Measurements from ENCODE around the gene HMX1. TPM values are rescaled to one million over a fixed set of nuclear protein-coding genes. Genes with fewer than 3 reads are reported as not detected.

Gene HMX1
- total RNA-seq, 4 donors from 2014 or later, result 0.17 TPM; not detected in 3

- Histone ChIP-seq H3K27me3 (peaks cover 0 to 80% (median 3%) of the 10 kb centered on the region in 4 donors), H3K4me1 (peaks cover 0 to 6% (median 0%) of the 10 kb centered on the region in 4 donors), H3K9me3 (peaks cover 0 to 8% (median 3%) of the 10 kb centered on the region in 4 donors), H3K4me3 (no peak overlapping the region), H3K27ac (replicated peaks in 1 of 4) (no peak overlapping the region), H3K36me3 (no peaks in the 10 kb centered on the region)
- 87% methylated on average over 3 of the region's 3 CpGs for WGBS
- intact Hi-C loops (cut with DNase I), result no loop called here
- DNase-seq (ENCODE audit: extremely low spot score), result no peak
- TF ChIP-seq CTCF (IDR thresholded peaks at IDR 0.05) (no peak), POLR2AphosphoS5 (IDR thresholded peaks at IDR 0.05) (no peak), EP300 (IDR thresholded peaks at IDR 0.05) (no peak), POLR2A (IDR thresholded peaks at IDR 0.05; ENCODE audit: low read depth) (no peak)
Measured at GRCh38 chr4:8846826-8847225, 24.8 kb downstream of the HMX1 start.

- H3K4me3 ChIP-seq, result no peak overlapping the region
- H3K9me3 ChIP-seq, result peaks cover 0 to 8% (median 3%) of the 10 kb centered on the region in 4 donors
- peaks cover 0 to 6% (median 0%) of the 10 kb centered on the region in 4 donors for H3K4me1 ChIP-seq
- intact Hi-C loops (cut with DNase I), result no loop called here
- peaks cover 0 to 74% (median 3%) of the 10 kb centered on the region in 4 donors for H3K27me3 ChIP-seq
- TF ChIP-seq POLR2AphosphoS5 (IDR thresholded peaks at IDR 0.05) (no peak), EP300 (IDR thresholded peaks at IDR 0.05) (no peak), CTCF (IDR thresholded peaks at IDR 0.05) (no peak), POLR2A (IDR thresholded peaks at IDR 0.05; ENCODE audit: low read depth) (no peak)
- H3K27ac ChIP-seq (replicated peaks in 1 of 4), result no peak overlapping the region
- no peak for DNase-seq (ENCODE audit: extremely low spot score)
- 60% methylated on average over 8 of the region's 9 CpGs for WGBS
- H3K36me3 ChIP-seq, result no peaks in the 10 kb centered on the region
Measured at GRCh38 chr4:8846046-8846720, 25.5 kb downstream of the HMX1 start.

- no peak overlapping the region for H3K4me3 ChIP-seq
- TF ChIP-seq EP300 (IDR thresholded peaks at IDR 0.05) (no peak), CTCF (IDR thresholded peaks at IDR 0.05) (no peak), POLR2A (IDR thresholded peaks at IDR 0.05; ENCODE audit: low read depth) (no peak), POLR2AphosphoS5 (IDR thresholded peaks at IDR 0.05) (no peak)
- WGBS, result 76% methylated on average over 14 of the region's 14 CpGs
- no peaks in the 10 kb centered on the region for H3K36me3 ChIP-seq
- DNase-seq (ENCODE audit: extremely low spot score), result no peak
- H3K27me3 ChIP-seq, result peaks cover 0 to 74% (median 3%) of the 10 kb centered on the region in 4 donors
- peaks cover 0 to 8% (median 3%) of the 10 kb centered on the region in 4 donors for H3K9me3 ChIP-seq
- H3K4me1 ChIP-seq, result peaks cover 0 to 6% (median 0%) of the 10 kb centered on the region in 4 donors
- H3K27ac ChIP-seq (replicated peaks in 1 of 4), result no peak overlapping the region
- intact Hi-C loops (cut with DNase I), result no loop called here
Measured at GRCh38 chr4:8844976-8845690, 26.5 kb downstream of the HMX1 start.

- TF ChIP-seq CTCF (IDR thresholded peaks at IDR 0.05) (no peak), EP300 (IDR thresholded peaks at IDR 0.05) (no peak), POLR2A (IDR thresholded peaks at IDR 0.05; ENCODE audit: low read depth) (no peak), POLR2AphosphoS5 (IDR thresholded peaks at IDR 0.05) (no peak)
- WGBS, result 71% methylated on average over 3 of the region's 3 CpGs
Measured at GRCh38 chr4:8843597-8843996, 28.0 kb downstream of the HMX1 start.

More at GRCh38 chr4:8843597-8843996, 28.0 kb downstream of the HMX1 start:
- no peak overlapping the region for H3K4me3 ChIP-seq
- no peaks in the 10 kb centered on the region for H3K36me3 ChIP-seq
- peaks cover 0 to 6% (median 0%) of the 10 kb centered on the region in 4 donors for H3K4me1 ChIP-seq
- H3K9me3 ChIP-seq, result peaks cover 0 to 8% (median 3%) of the 10 kb centered on the region in 4 donors
- no peak overlapping the region for H3K27ac ChIP-seq (replicated peaks in 1 of 4)
- H3K27me3 ChIP-seq, result peaks cover 0 to 70% (median under 1%) of the 10 kb centered on the region in 4 donors
- intact Hi-C loops (cut with DNase I), result no loop called here
- DNase-seq (ENCODE audit: extremely low spot score), result no peak
